HEK293 (cell line): ENCODE measurements around the gene TOR1A.

Experiments
- CTCF ChIA-PET: fragments of 350-600 bp; formaldehyde crosslinking; extraction: SDS; loops from one replicate; lab custom pipeline; 2021; ENCODE audit warnings: antibody characterized with exemption; lab: Yijun Ruan, JAX
- POLR2A ChIA-PET: fragments of 300-600 bp; formaldehyde crosslinking; extraction: SDS; loops from one replicate; lab custom pipeline; 2020; ENCODE audit warnings: antibody characterized with exemption, inconsistent platforms; lab: Yijun Ruan, JAX
- H3K27ac ChIP-seq: fragments of 200-500 bp; sonication (Bioruptor generic); 2 replicates; pipeline ENCODE4 v1.5.1; 2014; ENCODE audit warnings: low read depth, low read length, control low read depth, inconsistent platforms; ENCODE audit errors: extremely low read depth
- H3K36me3 ChIP-seq, 2 experiments: fragments of 200-500 bp in 1 of 2; sonication (Bioruptor generic) in 1 of 2; 1 replicate in 1 of 2; 2 replicates in 1 of 2; pipeline ENCODE4 v1.5.1; 2014 to 2017; ENCODE audit warnings: inconsistent platforms in 2 of 2, low read length in 2 of 2; ENCODE audit not compliant: control insufficient read depth in 2 of 2, insufficient read depth in 1 of 2
- H3K4me1 ChIP-seq: fragments of 200-500 bp; sonication (Bioruptor generic); 2 replicates; pipeline ENCODE4 v1.5.1; 2014; ENCODE audit warnings: mild to moderate bottlenecking, low read length, inconsistent platforms; ENCODE audit not compliant: control insufficient read depth, insufficient read depth
- H3K4me3 ChIP-seq: 2 replicates; pipeline ENCODE4 v1.5.1; 2011; ENCODE audit warnings: low read depth, mild to moderate bottlenecking, control low read depth, low read length, moderate library complexity
- H3K9me3 ChIP-seq: fragments of 200-500 bp; sonication (Bioruptor generic); 2 replicates; pipeline ENCODE4 v1.5.1; 2014; ENCODE audit warnings: low read depth, low read length, inconsistent platforms; ENCODE audit not compliant: control insufficient read depth, insufficient read depth
- BCL11B ChIP-seq: fragments of 450-650 bp; formaldehyde crosslinking; IDR thresholded peaks from 2 replicates; pipeline ENCODE4 v1.5.1; 2016; ENCODE audit warnings: low read depth, missing biosample characterization, missing genetic modification characterization
- KLF16 ChIP-seq: fragments of 450-650 bp; formaldehyde crosslinking; IDR thresholded peaks from 2 replicates; pipeline ENCODE4 v1.5.1; 2017; ENCODE audit warnings: missing biosample characterization, missing genetic modification characterization
- TCF7L2 ChIP-seq: IDR thresholded peaks from 2 replicates; pipeline ENCODE4 v1.6.1; 2011; ENCODE audit warnings: low read depth, mild to moderate bottlenecking, inconsistent platforms, low read length, moderate library complexity, borderline replicate concordance
- ZBTB21 ChIP-seq: fragments of 450-650 bp; formaldehyde crosslinking; IDR thresholded peaks from 2 replicates; pipeline ENCODE4 v1.5.1; 2017; ENCODE audit warnings: missing biosample characterization, missing genetic modification characterization
- ZFP41 ChIP-seq: fragments of 450-650 bp; formaldehyde crosslinking; IDR thresholded peaks from 2 replicates; pipeline ENCODE4 v1.5.1; 2016; ENCODE audit warnings: missing biosample characterization, missing genetic modification characterization, borderline replicate concordance
- ZNF112 ChIP-seq: fragments of 450-650 bp; formaldehyde crosslinking; IDR thresholded peaks from 2 replicates; pipeline ENCODE4 v1.5.0; 2017; ENCODE audit warnings: missing biosample characterization, missing genetic modification characterization
- ZNF114 ChIP-seq: fragments of 450-650 bp; formaldehyde crosslinking; IDR thresholded peaks from 2 replicates; pipeline ENCODE4 v1.5.0; 2017; ENCODE audit warnings: missing biosample characterization, missing genetic modification characterization
- ZNF174 ChIP-seq: fragments of 450-650 bp; formaldehyde crosslinking; IDR thresholded peaks from 2 replicates; pipeline ENCODE4 v1.5.0; 2017; ENCODE audit warnings: missing biosample characterization, mild to moderate bottlenecking, missing genetic modification characterization
- ZNF211 ChIP-seq: fragments of 450-650 bp; formaldehyde crosslinking; IDR thresholded peaks from 2 replicates; pipeline ENCODE4 v1.5.1; 2016; ENCODE audit warnings: low read depth, missing biosample characterization, missing genetic modification characterization
- ZNF221 ChIP-seq: fragments of 450-650 bp; formaldehyde crosslinking; IDR thresholded peaks from 2 replicates; pipeline ENCODE4 v1.5.1; 2017; ENCODE audit warnings: missing biosample characterization, missing genetic modification characterization, borderline replicate concordance
- ZNF335 ChIP-seq: fragments of 450-650 bp; formaldehyde crosslinking; conservative IDR thresholded peaks from 2 replicates; pipeline ENCODE4 v1.5.1; 2016; ENCODE audit warnings: missing biosample characterization, missing genetic modification characterization
- ZNF354C ChIP-seq: fragments of 450-650 bp; formaldehyde crosslinking; IDR thresholded peaks from 2 replicates; pipeline ENCODE4 v1.5.1; 2016; ENCODE audit warnings: missing biosample characterization, missing genetic modification characterization, low read depth, borderline replicate concordance
- ZNF366 ChIP-seq: fragments of 450-650 bp; formaldehyde crosslinking; conservative IDR thresholded peaks from 2 replicates; pipeline ENCODE4 v1.5.1; 2016; ENCODE audit warnings: missing biosample characterization, missing genetic modification characterization
- ZNF404 ChIP-seq: fragments of 450-650 bp; formaldehyde crosslinking; IDR thresholded peaks from 2 replicates; pipeline ENCODE4 v1.5.1; 2017; ENCODE audit warnings: missing biosample characterization, missing genetic modification characterization
- ZNF423 ChIP-seq: fragments of 450-650 bp; formaldehyde crosslinking; IDR thresholded peaks from 2 replicates; pipeline ENCODE4 v1.5.1; 2016; ENCODE audit warnings: missing biosample characterization, missing genetic modification characterization
- ZNF530 ChIP-seq: fragments of 450-650 bp; formaldehyde crosslinking; IDR thresholded peaks from 2 replicates; pipeline ENCODE4 v1.5.1; 2016; ENCODE audit warnings: low read depth, missing biosample characterization, missing genetic modification characterization
- ZNF626 ChIP-seq: fragments of 450-650 bp; sonication (Bioruptor Pico); formaldehyde crosslinking; IDR thresholded peaks from 2 replicates; pipeline ENCODE4 v1.5.1; 2018; ENCODE audit warnings: missing biosample characterization, missing genetic modification characterization, inconsistent platforms
- ZNF747 ChIP-seq: fragments of 450-650 bp; formaldehyde crosslinking; IDR thresholded peaks from 2 replicates; pipeline ENCODE4 v1.5.1; 2016; ENCODE audit warnings: missing biosample characterization, missing genetic modification characterization
- TF ChIP-seq, protein P1 (sequence below): fragments of 450-650 bp; formaldehyde crosslinking; IDR thresholded peaks from 2 replicates; pipeline ENCODE4 v1.5.1; 2016; ENCODE audit warnings: missing biosample characterization, missing genetic modification characterization
- TF ChIP-seq, protein P2 (sequence below): fragments of 450-650 bp; formaldehyde crosslinking; IDR thresholded peaks from 2 replicates; pipeline ENCODE4 v1.5.1; 2016; ENCODE audit warnings: missing biosample characterization, missing genetic modification characterization
- TF ChIP-seq, protein P3 (sequence below): fragments of 450-650 bp; formaldehyde crosslinking; IDR thresholded peaks from 2 replicates; pipeline ENCODE4 v1.5.1; 2016; ENCODE audit warnings: missing biosample characterization, missing genetic modification characterization
- TF ChIP-seq, protein P4 (sequence below): fragments of 450-650 bp; formaldehyde crosslinking; IDR thresholded peaks from 2 replicates; pipeline ENCODE4; 2016; ENCODE audit warnings: missing biosample characterization, missing genetic modification characterization

Gene TOR1A

DNA sequence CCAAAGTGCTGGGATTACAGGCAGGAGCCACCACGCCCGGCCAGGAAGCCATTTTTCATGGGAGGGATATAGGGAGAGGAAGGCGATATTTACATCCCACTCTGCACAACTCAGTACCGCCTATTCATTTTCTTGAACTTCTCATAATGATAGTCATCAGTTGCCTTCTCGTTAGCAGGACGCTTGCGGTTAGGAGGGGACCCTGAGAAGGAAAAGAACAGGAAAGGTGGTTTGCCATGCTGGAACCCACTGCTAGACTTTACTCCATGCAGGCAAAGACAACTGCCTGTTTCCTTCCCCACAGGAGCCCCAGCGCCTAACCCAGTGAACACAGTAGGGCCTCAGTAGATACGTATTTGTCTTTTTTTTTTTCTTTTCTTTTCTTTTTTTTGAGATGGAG lies 4.1 kb upstream of the TOR1A start (continued):
- TF ChIP-seq, protein P1, sequence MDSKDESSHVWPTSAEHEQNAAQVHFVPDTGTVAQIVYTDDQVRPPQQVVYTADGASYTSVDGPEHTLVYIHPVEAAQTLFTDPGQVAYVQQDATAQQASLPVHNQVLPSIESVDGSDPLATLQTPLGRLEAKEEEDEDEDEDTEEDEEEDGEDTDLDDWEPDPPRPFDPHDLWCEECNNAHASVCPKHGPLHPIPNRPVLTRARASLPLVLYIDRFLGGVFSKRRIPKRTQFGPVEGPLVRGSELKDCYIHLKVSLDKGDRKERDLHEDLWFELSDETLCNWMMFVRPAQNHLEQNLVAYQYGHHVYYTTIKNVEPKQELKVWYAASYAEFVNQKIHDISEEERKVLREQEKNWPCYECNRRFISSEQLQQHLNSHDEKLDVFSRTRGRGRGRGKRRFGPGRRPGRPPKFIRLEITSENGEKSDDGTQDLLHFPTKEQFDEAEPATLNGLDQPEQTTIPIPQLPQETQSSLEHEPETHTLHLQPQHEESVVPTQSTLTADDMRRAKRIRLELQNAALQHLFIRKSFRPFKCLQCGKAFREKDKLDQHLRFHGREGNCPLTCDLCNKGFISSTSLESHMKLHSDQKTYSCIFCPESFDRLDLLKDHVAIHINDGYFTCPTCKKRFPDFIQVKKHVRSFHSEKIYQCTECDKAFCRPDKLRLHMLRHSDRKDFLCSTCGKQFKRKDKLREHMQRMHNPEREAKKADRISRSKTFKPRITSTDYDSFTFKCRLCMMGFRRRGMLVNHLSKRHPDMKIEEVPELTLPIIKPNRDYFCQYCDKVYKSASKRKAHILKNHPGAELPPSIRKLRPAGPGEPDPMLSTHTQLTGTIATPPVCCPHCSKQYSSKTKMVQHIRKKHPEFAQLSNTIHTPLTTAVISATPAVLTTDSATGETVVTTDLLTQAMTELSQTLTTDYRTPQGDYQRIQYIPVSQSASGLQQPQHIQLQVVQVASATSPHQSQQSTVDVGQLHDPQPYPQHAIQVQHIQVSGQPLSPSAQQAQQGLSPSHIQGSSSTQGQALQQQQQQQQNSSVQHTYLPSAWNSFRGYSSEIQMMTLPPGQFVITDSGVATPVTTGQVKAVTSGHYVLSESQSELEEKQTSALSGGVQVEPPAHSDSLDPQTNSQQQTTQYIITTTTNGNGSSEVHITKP, result no peak
- no peak for TF ChIP-seq ZNF423 (tag by site-specific recombination)
- TF ChIP-seq KLF16, result no peak
- TF ChIP-seq ZNF221 (tag by site-specific recombination), result no peak

DNA sequence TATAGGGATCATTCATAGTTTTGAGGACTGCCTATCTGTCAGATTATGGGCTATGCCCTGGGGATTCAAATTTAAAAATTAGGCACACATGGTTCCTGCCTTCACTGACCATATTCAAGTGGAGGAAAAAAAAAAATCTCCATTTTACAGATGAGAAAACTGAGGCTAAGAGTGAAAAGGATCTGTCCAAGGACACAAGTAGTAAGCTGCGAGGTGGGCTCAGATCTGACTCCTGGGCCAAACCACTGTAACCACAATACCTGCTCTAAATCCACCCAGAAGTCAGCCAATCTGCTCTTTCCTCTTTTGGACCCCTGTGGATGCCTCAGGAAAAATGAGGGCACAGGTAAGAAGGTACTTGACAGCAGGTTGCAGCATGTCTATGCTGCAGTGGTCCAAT lies 2.8 kb upstream of the TOR1A start:
- Histone ChIP-seq H3K27ac (no peak overlapping the region), H3K4me1 (no peaks in the 10 kb centered on the region), H3K9me3 (no peaks in the 10 kb centered on the region), H3K4me3 (no peak overlapping the region)
- CTCF ChIA-PET, result interaction anchor here (1.1 kb wide), 1 partner anchor 281 kb away, joined by 3 read pairs; no protein-coding TSS in a partner anchor
- POLR2A ChIA-PET, result interaction anchor here (0.7 to 6.5 kb wide), 2 partner anchors 7 to 43 kb away, joined by 6 to 36 read pairs; partner anchors contain the start of genes C9orf78 and USP20
- TF ChIP-seq ZNF354C, result no peak
- no peak for TF ChIP-seq ZNF211 (tag by site-specific recombination)
- TF ChIP-seq, protein P2, sequence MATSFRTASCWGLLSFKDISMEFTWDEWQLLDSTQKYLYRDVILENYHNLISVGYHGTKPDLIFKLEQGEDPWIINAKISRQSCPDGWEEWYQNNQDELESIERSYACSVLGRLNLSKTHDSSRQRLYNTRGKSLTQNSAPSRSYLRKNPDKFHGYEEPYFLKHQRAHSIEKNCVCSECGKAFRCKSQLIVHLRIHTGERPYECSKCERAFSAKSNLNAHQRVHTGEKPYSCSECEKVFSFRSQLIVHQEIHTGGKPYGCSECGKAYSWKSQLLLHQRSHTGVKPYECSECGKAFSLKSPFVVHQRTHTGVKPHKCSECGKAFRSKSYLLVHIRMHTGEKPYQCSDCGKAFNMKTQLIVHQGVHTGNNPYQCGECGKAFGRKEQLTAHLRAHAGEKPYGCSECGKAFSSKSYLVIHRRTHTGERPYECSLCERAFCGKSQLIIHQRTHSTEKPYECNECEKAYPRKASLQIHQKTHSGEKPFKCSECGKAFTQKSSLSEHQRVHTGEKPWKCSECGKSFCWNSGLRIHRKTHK, result no peak
- no peak for TF ChIP-seq TCF7L2
- TF ChIP-seq BCL11B (tag by site-specific recombination), result no peak
- TF ChIP-seq, protein P3, sequence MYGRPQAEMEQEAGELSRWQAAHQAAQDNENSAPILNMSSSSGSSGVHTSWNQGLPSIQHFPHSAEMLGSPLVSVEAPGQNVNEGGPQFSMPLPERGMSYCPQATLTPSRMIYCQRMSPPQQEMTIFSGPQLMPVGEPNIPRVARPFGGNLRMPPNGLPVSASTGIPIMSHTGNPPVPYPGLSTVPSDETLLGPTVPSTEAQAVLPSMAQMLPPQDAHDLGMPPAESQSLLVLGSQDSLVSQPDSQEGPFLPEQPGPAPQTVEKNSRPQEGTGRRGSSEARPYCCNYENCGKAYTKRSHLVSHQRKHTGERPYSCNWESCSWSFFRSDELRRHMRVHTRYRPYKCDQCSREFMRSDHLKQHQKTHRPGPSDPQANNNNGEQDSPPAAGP (tag by site-specific recombination), result no peak
- TF ChIP-seq ZNF335 (tag by site-specific recombination), result no peak
- TF ChIP-seq ZFP41 (tag by site-specific recombination), result no peak
- TF ChIP-seq ZNF626 (tag by site-specific recombination), result no peak
- no peak for TF ChIP-seq ZNF174 (tag by site-specific recombination)
- TF ChIP-seq ZBTB21, result no peak
- TF ChIP-seq ZNF530, result no peak
- TF ChIP-seq ZNF366 (tag by site-specific recombination), result no peak
- TF ChIP-seq ZNF112 (tag by site-specific recombination), result no peak
- no peak for TF ChIP-seq ZNF114 (tag by site-specific recombination)
- no peak for TF ChIP-seq ZNF747 (tag by site-specific recombination)
- no peak for TF ChIP-seq ZNF404
- TF ChIP-seq, protein P4, sequence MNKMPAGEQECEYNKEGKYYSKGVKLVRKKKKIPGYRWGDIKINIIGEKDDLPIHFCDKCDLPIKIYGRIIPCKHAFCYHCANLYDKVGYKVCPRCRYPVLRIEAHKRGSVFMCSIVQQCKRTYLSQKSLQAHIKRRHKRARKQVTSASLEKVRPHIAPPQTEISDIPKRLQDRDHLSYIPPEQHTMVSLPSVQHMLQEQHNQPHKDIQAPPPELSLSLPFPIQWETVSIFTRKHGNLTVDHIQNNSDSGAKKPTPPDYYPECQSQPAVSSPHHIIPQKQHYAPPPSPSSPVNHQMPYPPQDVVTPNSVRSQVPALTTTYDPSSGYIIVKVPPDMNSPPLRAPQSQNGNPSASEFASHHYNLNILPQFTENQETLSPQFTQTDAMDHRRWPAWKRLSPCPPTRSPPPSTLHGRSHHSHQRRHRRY (tag by site-specific recombination), result no peak
- TF ChIP-seq, all 188 proteins: peak for 0
- peaks cover 24 to 53% of the 10 kb centered on the region in 2 experiments for H3K36me3 ChIP-seq
